ENCODE results near the gene MIOX. TPM values are rescaled to one million over a fixed set of nuclear protein-coding genes. Genes with fewer than 3 reads are reported as not detected.

The MIOX gene
- total and polyA plus RNA-seq, 10 of the 15 experiments (the other 5 are each of a cell fraction or from before 2014, with no cell fraction given): 0.10 to 0.31 TPM; not detected in 8

GRCh38 chr22:50461979-50462540 lies 24.6 kb upstream of the MIOX start:
- FAIRE-seq: no peak
- SMC1A ChIA-PET (ENCODE audit: uncharacterized antibody, unreplicated experiment): no interaction called here

More at GRCh38 chr22:50461979-50462540, 24.6 kb upstream of the MIOX start:
- Histone ChIP-seq H3K4me2 (ENCODE audit: control insufficient read depth, insufficient read depth) (no peak overlapping the region), H3K36me3 (ENCODE audit: control insufficient read depth in 2 of 2, insufficient read depth in 2 of 2, low read length in 1 of 2) (peaks cover 15 to 64% of the 10 kb centered on the region in 2 experiments), H3K9ac (ENCODE audit: control insufficient read depth, insufficient read depth, low read length) (no peak overlapping the region), H3K4me1 (ENCODE audit: control insufficient read depth, insufficient read depth, low read length) (no peaks in the 10 kb centered on the region), H3K9me3 (replicated peaks; ENCODE audit: control insufficient read depth, insufficient read depth, low read length) (no peaks in the 10 kb centered on the region), H3K27ac (ENCODE audit: control insufficient read depth, insufficient read depth) (no peak overlapping the region), H4K20me1 (ENCODE audit: control insufficient read depth, insufficient read depth) (no peaks in the 10 kb centered on the region), H3K27me3 (replicated peaks in 1 of 2; ENCODE audit: control insufficient read depth in 2 of 2, insufficient read depth in 2 of 2, low read length in 1 of 2) (no peaks in the 10 kb centered on the region), H3K4me3 (no peak overlapping the region), H3K79me2 (ENCODE audit: control insufficient read depth, insufficient read depth, low read length) (no peaks in the 10 kb centered on the region), H2AFZ (ENCODE audit: control insufficient read depth, low read depth, low read length) (no peak overlapping the region)
- DNase-seq (ENCODE audit: low read depth, low spot score) (no peak), ATAC-seq (no peak)
- WGBS (ENCODE audit: insufficient coverage, insufficient replicate concordance, low lambda C conversion rate, missing lambda C conversion rate): 96% methylated on average over 21 of the region's 30 CpGs
- POLR2A ChIA-PET: no interaction called here
- CTCF ChIA-PET: no interaction called here
- RAD21 ChIA-PET (ENCODE audit: unreplicated experiment): no interaction called here
- in situ Hi-C loops (cut with MboI) (no loop called here), intact Hi-C loops (cut with micrococcal nuclease; ENCODE audit: unreplicated experiment) (no loop called here)
- no TSS peak for BruUV-seq (replicated peaks)
- TF ChIP-seq CBFB (IDR thresholded peaks at IDR 0.05; ENCODE audit: low read depth) (no peak), NFXL1 (IDR thresholded peaks at IDR 0.05; ENCODE audit: borderline replicate concordance) (no peak), MEF2A (IDR thresholded peaks at IDR 0.05; ENCODE audit: insufficient read depth, low read depth, low read length) (no peak), E4F1 (IDR thresholded peaks at IDR 0.05; ENCODE audit: borderline replicate concordance, partially characterized antibody) (no peak), BMI1 (IDR thresholded peaks at IDR 0.05; ENCODE audit: borderline replicate concordance) (no peak), E2F8 (IDR thresholded peaks at IDR 0.05; ENCODE audit: low read depth, partially characterized antibody) (no peak), GABPA (IDR thresholded peaks at IDR 0.05; ENCODE audit: low read depth) (no peak), CHD1 (IDR thresholded peaks at IDR 0.05; ENCODE audit: low read depth, low read length) (no peak), IKZF1 (conservative IDR thresholded peaks at IDR 0.05) (no peak)
